ENCODE data around the gene ELF1. TPM values are rescaled to one million over a fixed set of nuclear protein-coding genes. Genes with fewer than 3 reads are reported as not detected.

The ELF1 gene
- total and polyA plus RNA-seq, 2 of the 8 experiments (the other 6 are each of a cell fraction or from before 2014, with no cell fraction given), result 5.6 to 18.2 TPM

DNA sequence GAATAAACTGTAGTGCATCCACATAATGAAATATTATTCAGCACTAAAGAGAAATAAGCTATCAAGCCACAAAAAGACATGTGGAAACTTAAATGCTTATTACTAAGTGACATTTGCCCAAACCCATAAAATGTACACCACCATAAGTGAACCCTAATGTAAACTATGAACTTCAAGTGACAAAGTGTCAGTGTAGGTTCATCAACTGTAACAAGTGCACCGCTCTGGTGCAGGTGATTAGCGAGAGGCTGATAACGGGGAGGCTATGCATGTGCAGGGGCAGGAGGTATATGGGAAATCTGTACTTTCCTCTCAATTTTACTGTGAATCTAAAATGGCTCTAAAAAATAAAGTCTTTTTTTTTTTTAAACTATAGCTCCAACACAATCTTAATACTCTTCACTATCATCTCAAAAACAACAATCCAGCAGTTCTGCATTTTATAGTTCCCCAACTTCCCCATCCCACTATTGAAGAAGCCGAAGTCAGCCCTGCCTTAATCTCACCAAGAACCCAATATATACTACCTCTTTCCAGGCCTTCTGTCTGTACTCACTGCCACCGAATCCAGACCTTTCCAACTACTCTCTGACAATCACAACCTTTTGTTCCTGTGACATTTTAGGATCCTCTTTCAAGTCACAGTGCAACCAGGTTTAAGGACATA is 22.6 kb downstream of the ELF1 start (continued):
- TF ChIP-seq CHD7 (IDR thresholded peaks at IDR 0.05; ENCODE audit: insufficient replicate concordance, low read length) (no peak), TBP (IDR thresholded peaks at IDR 0.05; ENCODE audit: low read depth, low read length) (no peak), POU5F1 (IDR thresholded peaks at IDR 0.05; ENCODE audit: low read depth, low read length) (no peak), HDAC6 (IDR thresholded peaks at IDR 0.05; ENCODE audit: low read depth, low read length) (no peak), CEBPB (IDR thresholded peaks at IDR 0.05; ENCODE audit: low read depth, low read length) (no peak)
